OCI-LY3 (cell line): ENCODE measurements around the gene MAP3K10.
A peak's percentile ranks its signal among the peaks of the same experiment; 100 is the strongest.

ENCODE experiments used
- H2AFZ ChIP-seq: fragments of 200-600, 300-600 bp; shearing (Covaris generic); 2 replicates; pipeline ENCODE4 v1.6.0; 2014; ENCODE audit warnings: antibody characterized with exemption, low read depth, low read length
- H3K27ac ChIP-seq: fragments of 200-600, 300-600 bp; sonication (generic); 2 replicates; pipeline ENCODE4 v1.5.1; 2014; ENCODE audit warnings: mild to moderate bottlenecking, low read length, moderate library complexity, mixed read lengths
- H3K27me3 ChIP-seq: fragments of 200-600, 300-600 bp; sonication (generic); 2 replicates; pipeline ENCODE4 v1.6.1; 2014; ENCODE audit warnings: low read depth, low read length, mixed read lengths
- H3K36me3 ChIP-seq: fragments of 200-600, 300-600 bp; sonication (generic); replicated peaks from 2 replicates; pipeline ENCODE3; 2014; ENCODE audit warnings: low read depth, low read length, mixed read lengths
- H3K4me1 ChIP-seq: fragments of 300-600, 200-600 bp; sonication (generic); 2 replicates; pipeline ENCODE4 v1.6.1; 2014; ENCODE audit warnings: low read length, mixed read lengths
- H3K4me2 ChIP-seq: fragments of 200-600, 300-600 bp; sonication (generic); 2 replicates; pipeline ENCODE4 v1.6.1; 2014; ENCODE audit warnings: low read length, mixed read lengths
- H3K4me3 ChIP-seq: fragments of 300-600, 200-600 bp; sonication (generic); 2 replicates; pipeline ENCODE4 v1.5.1; 2014; ENCODE audit warnings: antibody characterized with exemption, mild to moderate bottlenecking, low read length, moderate library complexity
- H3K79me2 ChIP-seq: fragments of 300-600, 200-600 bp; shearing (Covaris generic); 2 replicates; pipeline ENCODE4 v1.6.1; 2014; ENCODE audit warnings: mild to moderate bottlenecking, low read length, mixed read lengths
- H3K9ac ChIP-seq: fragments of 300-600, 200-600 bp; shearing (Covaris generic); 2 replicates; pipeline ENCODE4 v1.6.0; 2014; ENCODE audit warnings: mild to moderate bottlenecking, low read length, moderate library complexity
- H3K9me3 ChIP-seq: fragments of 200-600, 300-600 bp; shearing (Covaris generic); 2 replicates; pipeline ENCODE4 v1.6.1; 2014; ENCODE audit warnings: low read length, mixed read lengths; ENCODE audit not compliant: insufficient read depth
- H4K20me1 ChIP-seq: fragments of 200-600, 300-600 bp; sonication (generic); 2 replicates; pipeline ENCODE4 v1.6.1; 2016; ENCODE audit warnings: low read length, mixed read lengths; ENCODE audit not compliant: insufficient read depth
- EZH2phosphoT487 ChIP-seq: fragments of 200-600 bp; shearing (Covaris generic); IDR thresholded peaks from 2 replicates; pipeline ENCODE4 v1.6.1; 2018; ENCODE audit warnings: antibody characterized with exemption, mixed run types, low read depth
- TF ChIP-seq, protein P1 (sequence below): fragments of 200-600, 300-600 bp; sonication (generic); IDR thresholded peaks from 2 replicates; pipeline ENCODE4 v1.5.1; 2014; ENCODE audit warnings: antibody characterized with exemption, low read length, low read depth

MAP3K10 gene

DNA sequence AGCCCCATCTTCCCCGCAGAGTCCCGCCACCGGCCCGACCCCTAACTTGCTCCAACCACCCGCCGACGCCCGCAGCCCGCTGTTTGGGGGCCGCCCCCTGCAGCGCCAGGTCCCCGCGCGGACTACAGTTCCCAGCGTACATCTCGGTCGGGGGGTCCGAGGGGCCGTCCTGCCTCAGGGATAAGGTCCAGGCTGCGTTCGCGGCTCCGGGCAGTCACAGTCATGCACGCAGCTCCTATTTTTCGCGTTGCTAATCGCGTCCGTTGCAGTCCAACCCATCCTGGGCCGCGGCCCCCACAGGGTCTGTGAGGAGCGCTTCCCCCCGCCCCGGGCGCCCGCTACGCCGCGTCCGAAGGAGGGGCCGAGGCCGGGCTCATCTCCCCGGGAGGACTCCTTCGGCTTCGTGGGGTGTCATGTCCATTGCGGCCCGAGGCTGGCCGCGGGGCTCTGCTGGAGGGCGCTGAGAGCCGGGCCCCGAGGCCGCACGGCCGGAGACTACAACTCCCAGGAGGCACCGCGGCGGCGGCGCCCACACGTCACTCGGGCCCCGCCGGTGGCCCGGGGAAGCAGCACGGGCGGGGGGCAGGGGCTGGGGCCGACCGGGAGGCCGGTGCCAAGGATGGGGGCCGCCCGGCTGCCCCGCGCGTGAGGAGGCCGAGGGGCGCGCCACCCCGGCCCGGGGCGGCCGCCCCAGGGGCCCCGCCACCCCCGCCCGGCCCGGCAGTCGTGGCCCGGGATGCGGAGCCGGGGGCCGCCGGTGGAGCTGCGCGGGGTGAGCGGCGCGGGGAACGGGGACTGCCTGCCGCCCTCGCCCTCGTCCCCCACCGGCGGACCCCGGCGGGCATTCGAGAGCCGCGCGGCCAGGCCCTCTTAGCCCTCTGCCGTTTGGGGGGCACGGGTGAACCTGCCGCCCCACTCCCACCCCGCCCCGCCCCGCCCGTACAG lies at the start of gene MAP3K10:
TSS of gene MAP3K10 (plus strand) at position 536 of the 945 bp plus-strand sequence. CDS start 606 bp downstream, outside the sequence.
- peaks cover 10% of the 10 kb centered on the region for H3K36me3 ChIP-seq
- H3K4me2 ChIP-seq: peak within 1 kb of the TSS; percentile 83
- peaks cover 15% of the 10 kb centered on the region for H3K4me1 ChIP-seq
- TF ChIP-seq, protein P1, sequence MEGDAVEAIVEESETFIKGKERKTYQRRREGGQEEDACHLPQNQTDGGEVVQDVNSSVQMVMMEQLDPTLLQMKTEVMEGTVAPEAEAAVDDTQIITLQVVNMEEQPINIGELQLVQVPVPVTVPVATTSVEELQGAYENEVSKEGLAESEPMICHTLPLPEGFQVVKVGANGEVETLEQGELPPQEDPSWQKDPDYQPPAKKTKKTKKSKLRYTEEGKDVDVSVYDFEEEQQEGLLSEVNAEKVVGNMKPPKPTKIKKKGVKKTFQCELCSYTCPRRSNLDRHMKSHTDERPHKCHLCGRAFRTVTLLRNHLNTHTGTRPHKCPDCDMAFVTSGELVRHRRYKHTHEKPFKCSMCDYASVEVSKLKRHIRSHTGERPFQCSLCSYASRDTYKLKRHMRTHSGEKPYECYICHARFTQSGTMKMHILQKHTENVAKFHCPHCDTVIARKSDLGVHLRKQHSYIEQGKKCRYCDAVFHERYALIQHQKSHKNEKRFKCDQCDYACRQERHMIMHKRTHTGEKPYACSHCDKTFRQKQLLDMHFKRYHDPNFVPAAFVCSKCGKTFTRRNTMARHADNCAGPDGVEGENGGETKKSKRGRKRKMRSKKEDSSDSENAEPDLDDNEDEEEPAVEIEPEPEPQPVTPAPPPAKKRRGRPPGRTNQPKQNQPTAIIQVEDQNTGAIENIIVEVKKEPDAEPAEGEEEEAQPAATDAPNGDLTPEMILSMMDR: no peak
- TF ChIP-seq EZH2phosphoT487: no peak
- H3K27me3 ChIP-seq: no peaks in the 10 kb centered on the region
- peak within 1 kb of the TSS; percentile 93 for H3K9ac ChIP-seq
- no peaks in the 10 kb centered on the region for H4K20me1 ChIP-seq
- peak within 1 kb of the TSS; percentile 83 for H3K27ac ChIP-seq
- no peaks in the 10 kb centered on the region for H3K9me3 ChIP-seq
- H3K4me3 ChIP-seq: peak within 1 kb of the TSS; percentile 88
- peaks cover 9% of the 10 kb centered on the region; the same call in 1 of the 2 replicates for H3K79me2 ChIP-seq
- H2AFZ ChIP-seq: peak within 1 kb of the TSS; percentile 100

DNA sequence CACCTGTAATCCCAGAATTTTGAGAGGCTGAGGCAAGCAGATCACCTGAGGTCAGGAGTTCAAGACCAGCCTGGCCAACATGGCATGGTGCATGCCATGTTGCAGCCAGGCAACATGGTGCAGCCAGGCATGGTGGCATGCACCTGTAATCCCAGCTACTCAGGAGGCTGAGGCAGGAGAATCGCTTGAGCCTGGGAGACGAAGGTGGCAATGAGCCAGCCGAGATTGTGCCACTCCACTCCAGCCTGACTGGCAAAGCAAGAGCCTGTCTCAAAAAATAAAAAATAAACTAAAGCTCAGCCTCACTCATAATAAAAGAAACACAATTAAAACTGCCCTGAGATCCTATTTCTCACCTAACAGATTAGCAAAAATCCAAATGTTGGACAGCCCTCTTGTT lies 49.7 kb upstream of the MAP3K10 start:
- Histone ChIP-seq H3K4me1 (peaks cover 6% of the 10 kb centered on the region; the same call in 1 of the 2 replicates), H3K4me2 (no peak overlapping the region), H2AFZ (no peak overlapping the region), H3K4me3 (no peak overlapping the region), H4K20me1 (no peaks in the 10 kb centered on the region), H3K9ac (no peak overlapping the region), H3K27me3 (peaks cover 29% of the 10 kb centered on the region), H3K9me3 (no peaks in the 10 kb centered on the region), H3K79me2 (no peaks in the 10 kb centered on the region), H3K27ac (no peak overlapping the region), H3K36me3 (no peaks in the 10 kb centered on the region)
- TF ChIP-seq, protein P1: no peak
- no peak for TF ChIP-seq EZH2phosphoT487

- H3K27me3 ChIP-seq: peaks cover 17% of the 10 kb centered on the region
- no peak overlapping the region for H3K4me2 ChIP-seq
- H4K20me1 ChIP-seq: no peaks in the 10 kb centered on the region
- no peak overlapping the region for H3K4me3 ChIP-seq
- H3K9me3 ChIP-seq: no peaks in the 10 kb centered on the region
- no peaks in the 10 kb centered on the region for H3K79me2 ChIP-seq
- TF ChIP-seq, protein P1: no peak
- TF ChIP-seq EZH2phosphoT487: no peak
- peaks cover 6% of the 10 kb centered on the region; the same call in 1 of the 2 replicates for H3K4me1 ChIP-seq
- H2AFZ ChIP-seq: no peak overlapping the region
- no peaks in the 10 kb centered on the region for H3K36me3 ChIP-seq
- no peak overlapping the region for H3K9ac ChIP-seq
- H3K27ac ChIP-seq: no peak overlapping the region
Observed at GRCh38 chr19:40143612-40144011, 47.6 kb upstream of the MAP3K10 start.

- H3K4me1 ChIP-seq: peaks cover 6% of the 10 kb centered on the region; the same call in 1 of the 2 replicates
- peak overlapping the region; percentile 44; the same call in 1 of the 2 replicates for H2AFZ ChIP-seq
- no peak overlapping the region for H3K4me3 ChIP-seq
- H3K9ac ChIP-seq: no peak overlapping the region
- H3K79me2 ChIP-seq: no peaks in the 10 kb centered on the region
- peak overlapping the region; percentile 12; the same call in 1 of the 2 replicates for H3K4me2 ChIP-seq
- no peak overlapping the region for H3K27ac ChIP-seq
- H3K9me3 ChIP-seq: no peaks in the 10 kb centered on the region
- H4K20me1 ChIP-seq: no peaks in the 10 kb centered on the region
- peaks cover 17% of the 10 kb centered on the region for H3K27me3 ChIP-seq
- H3K36me3 ChIP-seq: no peaks in the 10 kb centered on the region
- TF ChIP-seq, protein P1: no peak
- no peak for TF ChIP-seq EZH2phosphoT487
Observed at GRCh38 chr19:40144151-40144550, 47.1 kb upstream of the MAP3K10 start.
